Right lobe of liver (tissue), 6 donors: ENCODE data around the gene SH3TC1. TPM values are rescaled to one million over a fixed set of nuclear protein-coding genes. Genes with fewer than 3 reads are reported as not detected.

Source experiments
- ATAC-seq, 4 donors: fragments of 200-7000 bp; cut with Tn5 transposase; one replicate each; pipeline ENCODE4 v1.9.1; 2020; ENCODE audit warnings: mild to moderate bottlenecking in 4 of 4, moderate library complexity in 4 of 4
- DNase-seq, 3 donors: peaks; one replicate each; pipeline ENCODE4 v3.0.0-alpha.2; 2020
- H3K27ac ChIP-seq, 3 donors: fragments of 200-600 bp; one replicate each; pipeline ENCODE4 v1.8.0; 2022
- H3K27me3 ChIP-seq, 2 donors: fragments of 200-600 bp; one replicate each; pipeline ENCODE4 v1.8.0; 2022
- H3K36me3 ChIP-seq, 4 donors: fragments of 200-600 bp; sonication (generic) in 1 of 4; one replicate each; pipeline versions ENCODE4 v1.5.1 to v1.8.0; 2017 to 2022; ENCODE audit warnings: control low read depth in 1 of 4
- H3K4me1 ChIP-seq, 4 donors: fragments of 200-600 bp; sonication (generic) in 1 of 4; one replicate each; pipeline versions ENCODE4 v1.5.1 to v1.8.0; 2017 to 2022; ENCODE audit warnings: control low read depth in 1 of 4
- H3K4me3 ChIP-seq, 3 donors: fragments of 200-600 bp; one replicate each; pipeline ENCODE4 v1.8.0; 2022
- H3K9me3 ChIP-seq, 4 donors: fragments of 200-600 bp; sonication (generic) in 1 of 4; one replicate each; pipeline versions ENCODE4 v1.5.1 to v1.8.0; 2017 to 2022; ENCODE audit warnings: control low read depth in 1 of 4
- CTCF ChIP-seq, 4 donors: fragments of 200-600 bp in 3 of 4; fragments of 450-650 bp in 1 of 4; IDR thresholded peaks; one replicate each; pipeline versions ENCODE4 v1.5.1 to v1.8.0; 2016 to 2022; ENCODE audit warnings: antibody characterized with exemption in 4 of 4, mild to moderate bottlenecking in 2 of 4
- POLR2A ChIP-seq: fragments of 450-650 bp; IDR thresholded peaks from one replicate; pipeline ENCODE4 v1.6.1; 2017; ENCODE audit warnings: antibody characterized with exemption, mild to moderate bottlenecking
- WGBS: methylation state at CpG from one replicate; pipeline ENCODE4 v1.1.6; 2018; ENCODE audit warnings: low coverage, low lambda C conversion rate; ENCODE audit not compliant: insufficient coverage; ENCODE audit errors: missing lambda C conversion rate; 5-methylcytosine and 5-hydroxymethylcytosine counted together
- intact Hi-C, 2 donors: fragments of 100-400 bp; cut with DNase I; formaldehyde crosslinking; loops; one replicate each; pipeline versions ENCODE4 v1.11.2 to v1.14.1; 2022
- total RNA-seq, 6 experiments: library from RNA; depleted of rRNA in 2 of 6; stranded (reverse); fragments of >200 nt in 2 of 6; fragmentation: NEBNext Ultra II Directional in 3 of 6; extraction: Animal tissue kit (Norgen Biotek cat#: 25700) in 3 of 6; gene quantifications; one replicate each; pipeline versions ENCODE4 v1.1.0 to v1.2.4, GENCODE V29; 2016 to 2023
- donor health status: DM: no; HTN: yes; CAD: no.
- donor health status: DM: no; HTN: no; CAD: no.
- donor health status: DM: no; HTN: no; CAD: no.
- donor health status: DM: no; HTN: yes; CAD: no.
- donor health status: DM: no; HTN: yes; CAD: no.

The SH3TC1 gene
- total RNA-seq, 6 experiments from 2014 or later: 13.2 to 48.0 (median 24.9) TPM

- TF ChIP-seq CTCF (IDR thresholded peaks at IDR 0.05): no peak
- no peak for TF ChIP-seq POLR2A
- H3K4me1 ChIP-seq: peaks cover 0 to 15% (median 6%) of the 10 kb centered on the region in 4 donors
- H3K4me3 ChIP-seq: no peak overlapping the region
- no peaks in the 10 kb centered on the region for H3K27me3 ChIP-seq
- DNase-seq: peak in 2 of 3 donors; percentile 60 to 85
- no peaks in the 10 kb centered on the region for H3K9me3 ChIP-seq
- WGBS: 15% methylated on average over 6 of the region's 12 CpGs
- peaks cover 0 to 13% (median 1%) of the 10 kb centered on the region in 4 donors for H3K36me3 ChIP-seq
- intact Hi-C loops: no loop called here
- ATAC-seq: peak; percentile 77 to 86 (median 82)
- H3K27ac ChIP-seq: peak overlapping the region in 2 of 3 donors; percentile 4 to 21
Measured at GRCh38 chr4:8215001-8215427, 15.9 kb downstream of the SH3TC1 start.

GRCh38 chr4:8215641-8216442 is 16.8 kb downstream of the SH3TC1 start:
- no peaks in the 10 kb centered on the region for H3K9me3 ChIP-seq
- DNase-seq: no peak
- peaks cover 0 to 19% (median 1%) of the 10 kb centered on the region in 4 donors for H3K36me3 ChIP-seq
- 92% methylated on average over 6 of the region's 23 CpGs for WGBS
- H3K4me1 ChIP-seq: peaks cover 0 to 15% (median 6%) of the 10 kb centered on the region in 4 donors
- no peak overlapping the region for H3K27ac ChIP-seq
- no peak overlapping the region for H3K4me3 ChIP-seq
- intact Hi-C loops: no loop called here
- no peaks in the 10 kb centered on the region for H3K27me3 ChIP-seq
- ATAC-seq: no peak
- TF ChIP-seq CTCF (IDR thresholded peaks at IDR 0.05): no peak
- no peak for TF ChIP-seq POLR2A

- Histone ChIP-seq H3K4me1 (peaks cover 0 to 15% (median 6%) of the 10 kb centered on the region in 4 donors), H3K4me3 (no peak overlapping the region), H3K27me3 (no peaks in the 10 kb centered on the region), H3K36me3 (peaks cover 0 to 19% (median 1%) of the 10 kb centered on the region in 4 donors), H3K27ac (no peak overlapping the region), H3K9me3 (no peaks in the 10 kb centered on the region)
- intact Hi-C loops: no loop called here
- no peak for DNase-seq
- TF ChIP-seq POLR2A (no peak), CTCF (IDR thresholded peaks at IDR 0.05) (no peak)
- ATAC-seq: no peak
- WGBS: no CpG with 5 or more reads among the region's 28 CpGs
Measured at GRCh38 chr4:8216443-8217245, 17.6 kb downstream of the SH3TC1 start.

GRCh38 chr4:8217246-8217511 is 18.1 kb downstream of the SH3TC1 start:
- 57% methylated on average over 1 of the region's 6 CpGs for WGBS
- H3K27me3 ChIP-seq: no peaks in the 10 kb centered on the region
- TF ChIP-seq CTCF (IDR thresholded peaks at IDR 0.05): no peak
- no peak for TF ChIP-seq POLR2A
- ATAC-seq (no peak), DNase-seq (no peak)
- no peaks in the 10 kb centered on the region for H3K9me3 ChIP-seq
- H3K36me3 ChIP-seq: peaks cover 0 to 19% (median 1%) of the 10 kb centered on the region in 4 donors
- H3K4me3 ChIP-seq: no peak overlapping the region
- H3K27ac ChIP-seq: no peak overlapping the region
- peaks cover 0 to 15% (median 6%) of the 10 kb centered on the region in 4 donors for H3K4me1 ChIP-seq
- intact Hi-C loops: no loop called here
